Activated T-cell treated with anti-CD3 and anti-CD28 coated beads for 1 hour (primary cell): ENCODE measurements around the gene NLRC5.

Experiments used
- DNase-seq: peaks from one replicate; pipeline ENCODE4 v3.0.0-alpha.2; 2020; ENCODE audit warnings: low read depth

Gene NLRC5

DNA sequence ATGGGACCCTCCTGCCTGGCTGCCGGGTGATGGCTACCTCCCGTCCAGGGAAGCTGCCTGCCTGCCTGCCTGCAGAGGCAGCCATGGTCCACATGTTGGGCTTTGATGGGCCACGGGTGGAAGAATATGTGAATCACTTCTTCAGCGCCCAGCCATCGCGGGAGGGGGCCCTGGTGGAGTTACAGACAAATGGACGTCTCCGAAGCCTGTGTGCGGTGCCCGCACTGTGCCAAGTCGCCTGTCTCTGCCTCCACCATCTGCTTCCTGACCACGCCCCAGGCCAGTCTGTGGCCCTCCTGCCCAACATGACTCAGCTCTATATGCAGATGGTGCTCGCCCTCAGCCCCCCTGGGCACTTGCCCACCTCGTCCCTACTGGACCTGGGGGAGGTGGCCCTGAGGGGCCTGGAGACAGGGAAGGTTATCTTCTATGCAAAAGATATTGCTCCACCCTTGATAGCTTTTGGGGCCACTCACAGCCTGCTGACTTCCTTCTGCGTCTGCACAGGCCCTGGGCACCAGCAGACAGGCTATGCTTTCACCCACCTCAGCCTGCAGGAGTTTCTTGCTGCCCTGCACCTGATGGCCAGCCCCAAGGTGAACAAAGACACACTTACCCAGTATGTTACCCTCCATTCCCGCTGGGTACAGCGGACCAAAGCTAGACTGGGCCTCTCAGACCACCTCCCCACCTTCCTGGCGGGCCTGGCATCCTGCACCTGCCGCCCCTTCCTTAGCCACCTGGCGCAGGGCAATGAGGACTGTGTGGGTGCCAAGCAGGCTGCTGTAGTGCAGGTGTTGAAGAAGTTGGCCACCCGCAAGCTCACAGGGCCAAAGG lies 36.8 kb downstream of the NLRC5 start:
- DNase-seq: no peak

DNA sequence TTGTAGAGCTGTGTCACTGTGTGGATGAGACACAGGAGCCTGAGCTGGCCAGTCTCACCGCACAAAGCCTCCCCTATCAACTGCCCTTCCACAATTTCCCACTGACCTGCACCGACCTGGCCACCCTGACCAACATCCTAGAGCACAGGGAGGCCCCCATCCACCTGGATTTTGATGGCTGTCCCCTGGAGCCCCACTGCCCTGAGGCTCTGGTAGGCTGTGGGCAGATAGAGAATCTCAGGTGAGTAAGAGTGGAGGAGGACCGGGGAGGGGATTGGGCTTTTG lies 37.4 kb downstream of the NLRC5 start:
- DNase-seq: no peak

DNA sequence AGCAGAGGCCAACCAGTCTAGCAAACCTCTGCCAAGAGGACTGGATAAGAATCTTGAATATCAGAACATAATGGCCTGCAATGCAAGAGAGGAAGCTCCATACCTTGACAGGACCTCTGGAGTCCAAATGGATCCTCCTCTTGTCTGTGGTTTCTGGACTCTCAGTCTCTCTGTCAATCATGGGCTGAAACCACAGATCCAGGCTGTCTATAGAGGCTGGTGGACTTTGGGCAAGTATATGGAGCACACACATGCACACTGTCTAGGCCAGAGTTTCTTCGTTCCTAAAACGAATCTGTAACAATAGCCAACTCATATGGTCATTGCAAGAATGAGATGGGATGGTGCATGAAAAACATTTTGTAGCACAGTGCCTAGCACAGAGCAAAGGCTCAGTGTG lies 37.7 kb downstream of the NLRC5 start:
- no peak for DNase-seq

DNA sequence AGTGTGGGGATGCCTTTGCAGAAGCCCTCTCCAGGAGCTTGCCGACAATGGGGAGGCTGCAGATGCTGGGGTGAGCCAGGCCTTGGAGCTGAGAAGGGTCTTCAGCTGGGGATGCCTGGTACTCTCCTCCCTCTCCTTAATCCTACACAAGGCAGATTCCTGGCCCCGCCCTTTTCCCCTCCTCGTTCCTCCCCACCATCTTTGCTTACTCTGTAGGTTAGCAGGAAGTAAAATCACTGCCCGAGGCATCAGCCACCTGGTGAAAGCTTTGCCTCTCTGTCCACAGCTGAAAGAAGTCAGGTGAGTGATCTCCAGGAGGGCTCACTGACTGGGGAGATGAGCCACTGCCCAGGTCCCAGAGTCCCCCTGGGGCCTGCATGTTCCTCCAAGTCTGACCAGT lies 38.7 kb downstream of the NLRC5 start:
- DNase-seq: no peak

DNA sequence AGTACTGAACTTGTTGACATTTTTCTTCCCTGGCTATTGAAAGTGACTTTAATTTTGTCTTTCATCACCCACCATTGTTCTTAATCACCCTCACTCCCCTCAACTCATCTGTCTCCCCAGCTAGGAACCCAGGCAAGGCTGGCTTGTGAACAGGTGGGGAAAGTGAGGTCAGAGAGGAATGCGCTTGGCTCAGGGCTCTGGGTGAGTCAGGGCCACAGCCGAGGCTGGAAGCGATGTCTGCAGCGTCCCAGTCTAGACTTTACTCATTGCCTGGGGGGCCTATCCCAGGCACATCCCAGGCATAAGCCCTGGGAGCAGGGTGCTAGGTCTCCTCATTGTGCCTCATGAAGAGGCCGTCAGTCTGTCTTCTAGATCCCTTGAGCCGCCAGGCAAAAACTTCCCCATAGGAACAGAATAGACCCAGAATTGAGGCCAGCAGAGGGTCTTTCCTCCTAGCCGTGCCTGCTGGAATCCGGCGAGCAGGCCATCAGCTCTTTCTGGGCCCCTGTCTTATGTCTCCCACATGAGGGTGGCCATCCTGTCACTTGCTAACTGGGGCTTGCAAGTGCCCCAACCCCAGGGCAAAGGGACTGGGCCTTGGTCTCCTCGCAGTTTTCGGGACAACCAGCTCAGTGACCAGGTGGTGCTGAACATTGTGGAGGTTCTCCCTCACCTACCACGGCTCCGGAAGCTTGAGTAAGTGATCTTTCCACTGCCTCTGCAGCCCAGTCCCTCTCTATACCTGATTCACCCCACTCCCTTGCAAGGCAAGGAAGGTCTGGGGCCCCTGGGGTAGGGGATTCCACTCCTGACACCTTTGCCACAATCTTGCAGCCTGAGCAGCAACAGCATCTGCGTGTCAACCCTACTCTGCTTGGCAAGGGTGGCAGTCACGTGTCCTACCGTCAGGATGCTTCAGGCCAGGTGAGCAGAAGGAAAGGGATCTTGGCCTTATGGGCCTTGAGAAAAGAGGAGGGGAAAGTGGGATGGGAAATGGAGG lies 40.1 kb downstream of the NLRC5 start:
- DNase-seq: no peak

DNA sequence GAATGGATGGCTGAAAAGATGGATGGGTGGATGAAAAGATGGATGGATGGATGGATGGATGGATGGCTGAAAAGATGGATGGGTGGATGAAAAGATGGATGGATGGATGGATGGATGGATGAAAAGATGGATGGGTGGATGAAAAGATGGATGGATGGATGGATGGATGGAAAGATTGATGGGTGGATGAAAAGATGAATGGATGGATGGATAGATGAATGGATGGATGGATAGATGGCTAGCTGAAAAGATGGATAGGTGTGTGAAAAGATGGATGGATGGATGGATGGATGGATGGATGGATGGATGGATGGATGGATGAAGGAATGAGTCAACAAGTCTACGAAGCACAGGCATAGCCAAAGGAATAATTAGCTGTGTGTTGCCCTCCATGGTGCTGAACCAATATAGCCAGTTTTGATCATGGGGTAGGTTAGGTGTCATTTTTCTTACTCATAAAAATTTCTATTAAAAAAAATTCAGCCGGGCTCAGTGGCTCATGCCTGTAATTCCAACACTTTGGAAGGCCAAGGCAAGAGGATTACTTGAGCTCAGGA lies 41.1 kb downstream of the NLRC5 start:
- DNase-seq: no peak

DNA sequence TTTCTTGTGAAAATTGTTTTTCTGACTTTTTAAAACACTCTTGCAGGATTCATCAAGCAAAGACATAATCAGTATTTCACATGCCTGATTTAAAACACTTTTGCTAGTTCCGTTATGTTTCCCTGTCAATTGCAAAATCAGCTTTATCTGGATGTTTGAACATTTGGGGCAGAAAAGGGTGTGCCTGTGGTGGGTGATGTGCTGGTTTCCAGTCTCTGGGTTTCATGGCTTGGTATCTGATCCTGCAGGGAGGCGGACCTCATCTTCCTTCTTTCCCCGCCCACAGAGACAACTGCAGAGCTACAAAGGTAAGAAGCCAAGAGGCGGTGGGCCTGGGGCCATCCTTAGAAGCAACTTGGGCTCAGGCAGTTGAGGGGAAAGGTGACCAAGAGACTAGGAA lies 41.8 kb downstream of the NLRC5 start:
- no peak for DNase-seq

DNA sequence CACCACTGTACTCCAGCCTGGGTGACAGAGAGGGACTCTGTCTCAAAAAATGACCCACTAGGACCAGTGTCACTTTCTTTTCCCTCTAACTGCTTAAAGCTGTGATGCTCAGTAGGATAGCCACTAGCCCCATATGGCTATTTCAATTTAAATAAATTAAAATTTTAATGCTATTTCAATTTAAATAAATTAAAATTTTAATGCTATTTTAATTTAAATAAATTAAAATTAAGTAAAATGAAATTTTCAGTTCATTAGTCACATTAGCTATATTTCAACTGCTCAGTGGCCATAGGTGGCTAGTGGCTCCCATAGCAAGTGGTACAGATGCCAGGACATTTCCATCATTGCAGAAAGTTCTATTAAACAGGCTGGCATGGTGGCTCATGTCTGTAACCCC lies 43.0 kb downstream of the NLRC5 start:
- DNase-seq: no peak

DNA sequence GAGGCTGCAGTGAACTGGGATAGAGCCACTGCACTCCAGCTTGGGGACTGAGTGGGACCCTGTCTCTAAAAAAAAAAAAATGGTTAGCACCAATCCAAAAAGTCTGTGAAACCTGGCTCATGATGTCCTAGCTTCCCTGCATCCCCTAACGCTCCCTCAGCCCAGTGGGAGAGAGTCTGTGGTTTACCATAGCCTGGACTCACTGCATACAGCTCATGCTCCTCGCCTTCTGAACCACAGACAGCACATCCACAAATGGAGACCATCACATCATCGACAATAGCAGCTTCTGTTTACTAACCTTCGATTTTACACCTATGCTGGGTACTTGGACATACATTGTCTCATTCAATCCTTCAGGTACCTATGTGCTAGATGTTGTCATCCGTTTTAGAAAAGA lies 43.6 kb downstream of the NLRC5 start:
- no peak for DNase-seq

DNA sequence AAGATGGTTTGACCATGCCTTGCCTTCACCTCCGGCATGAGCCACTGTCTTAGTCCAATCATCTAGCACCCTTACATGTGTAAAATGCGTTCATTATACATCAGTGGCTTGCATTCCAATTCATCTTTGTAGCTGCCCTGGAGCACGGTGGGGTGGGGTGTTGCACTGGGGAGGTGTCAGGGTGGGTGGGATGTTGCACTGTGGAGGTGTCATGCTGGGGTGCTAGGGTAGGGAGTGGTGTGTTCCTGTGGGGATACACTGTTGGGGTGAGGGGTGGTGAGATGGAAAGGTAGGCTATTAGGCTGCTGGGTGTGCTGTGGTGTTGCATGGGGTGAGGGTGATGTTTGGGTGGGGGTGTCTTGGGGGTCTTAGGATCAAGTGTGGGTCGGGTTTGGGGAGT lies 47.0 kb downstream of the NLRC5 start:
- DNase-seq: no peak

DNA sequence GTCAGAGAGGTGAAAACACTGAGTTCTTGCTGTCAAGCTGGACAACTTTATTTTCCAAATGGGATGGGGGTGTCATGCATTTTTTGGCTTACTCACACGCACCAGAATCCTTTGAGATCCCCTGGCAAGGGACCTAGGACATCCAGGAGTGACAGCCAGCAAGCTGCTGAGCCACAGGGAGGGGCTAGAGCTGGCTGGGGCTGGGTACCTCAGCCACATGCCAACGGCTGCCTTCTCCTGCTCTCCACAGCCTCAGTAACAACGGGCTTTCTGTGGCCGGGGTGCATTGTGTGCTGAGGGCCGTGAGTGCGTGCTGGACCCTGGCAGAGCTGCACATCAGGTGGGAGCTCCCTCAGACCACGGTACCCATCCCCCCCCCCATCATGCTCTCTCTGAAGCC lies 47.6 kb downstream of the NLRC5 start:
- no peak for DNase-seq

DNA sequence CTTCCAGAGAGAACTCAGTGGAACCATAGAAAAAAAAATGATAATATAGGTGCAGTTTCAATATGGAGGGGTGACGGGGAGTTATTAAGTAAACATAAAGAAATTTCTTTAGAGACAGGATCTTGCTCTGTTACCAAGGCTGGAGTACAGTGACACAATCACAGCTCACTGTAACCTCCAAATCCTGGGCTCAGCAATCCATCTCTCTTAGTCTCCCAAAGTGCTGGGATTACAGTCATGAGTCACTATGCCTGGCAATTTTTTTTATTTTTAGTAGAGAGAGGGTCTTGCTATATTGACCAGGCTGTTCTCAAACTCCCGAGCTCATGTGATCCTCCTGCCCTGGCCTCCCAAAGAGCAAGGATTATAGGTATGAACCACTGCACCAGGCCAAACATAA lies 48.8 kb downstream of the NLRC5 start:
- DNase-seq: no peak

DNA sequence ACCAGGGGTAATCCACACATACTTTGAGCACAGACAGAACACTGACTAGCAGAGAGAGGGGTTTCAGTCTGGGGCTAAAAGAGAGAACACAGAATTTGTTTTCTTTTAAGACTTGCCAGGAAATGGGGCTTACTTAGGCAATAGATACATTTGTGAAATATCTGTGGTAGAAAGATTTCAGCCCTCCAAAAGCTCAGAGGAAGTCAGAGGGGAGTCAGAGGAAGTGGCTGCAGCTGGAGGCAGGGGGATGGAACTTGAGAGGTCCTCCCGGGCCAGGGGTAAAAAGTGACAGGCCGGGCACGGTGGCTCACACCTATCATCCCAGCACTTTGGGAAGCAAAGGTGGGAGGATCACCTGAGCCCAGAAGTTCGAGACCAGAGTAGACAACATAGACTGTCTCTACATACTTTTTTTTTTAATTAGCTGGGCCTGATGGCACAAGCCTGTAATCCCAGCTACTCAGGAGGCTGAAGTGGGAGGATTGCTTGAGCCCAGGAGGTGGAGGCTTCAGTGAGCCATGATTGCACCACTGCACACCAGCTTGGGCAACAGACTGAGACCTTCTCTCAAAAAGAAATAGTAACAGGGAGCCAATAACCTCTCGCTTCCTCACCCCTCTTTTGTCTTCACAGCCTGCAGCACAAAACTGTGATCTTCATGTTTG lies 49.9 kb downstream of the NLRC5 start:
- no peak for DNase-seq

DNA sequence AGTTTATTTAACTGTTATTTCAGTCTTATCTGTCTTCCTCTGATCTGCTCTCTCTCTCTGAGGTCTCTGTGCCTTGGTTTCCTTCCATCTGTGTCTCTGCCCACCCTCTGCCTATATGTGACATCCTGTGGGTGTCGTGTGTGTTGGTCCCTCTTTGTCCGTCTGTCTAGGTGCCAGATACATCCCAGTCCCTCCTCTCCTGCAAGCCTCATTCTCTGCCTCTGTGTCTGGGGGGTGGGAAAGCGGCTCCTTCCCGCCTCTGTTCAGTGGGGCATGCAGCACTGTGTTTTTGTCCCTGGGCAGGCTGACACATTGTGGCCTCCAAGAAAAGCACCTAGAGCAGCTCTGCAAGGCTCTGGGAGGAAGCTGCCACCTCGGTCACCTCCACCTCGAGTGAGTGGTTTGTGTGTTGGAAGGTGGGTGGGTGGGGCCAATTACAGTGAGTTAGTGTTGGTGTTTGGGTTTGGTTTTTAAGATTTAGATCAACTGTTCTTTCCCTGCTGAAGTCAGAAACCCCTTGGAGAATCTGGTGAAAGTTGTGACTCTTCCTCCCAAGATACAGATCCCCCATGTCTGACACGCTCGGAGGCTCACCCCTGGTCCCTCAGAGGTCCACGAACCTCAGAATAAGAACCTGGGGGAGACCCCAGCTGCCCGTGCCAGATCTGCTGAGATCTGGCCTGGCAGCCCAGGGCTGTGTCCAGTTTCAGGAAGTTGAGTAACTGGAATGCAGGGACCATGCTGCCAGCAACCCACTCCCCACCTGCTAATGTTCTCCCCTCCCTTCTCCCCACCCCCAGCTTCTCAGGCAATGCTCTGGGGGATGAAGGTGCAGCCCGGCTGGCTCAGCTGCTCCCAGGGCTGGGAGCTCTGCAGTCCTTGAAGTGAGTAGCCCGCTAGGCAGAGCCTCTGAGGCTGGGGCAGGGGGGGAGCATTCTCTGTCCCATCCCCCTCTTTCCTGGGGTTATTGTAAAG lies 52.1 kb downstream of the NLRC5 start:
- DNase-seq: peak; percentile 75

DNA sequence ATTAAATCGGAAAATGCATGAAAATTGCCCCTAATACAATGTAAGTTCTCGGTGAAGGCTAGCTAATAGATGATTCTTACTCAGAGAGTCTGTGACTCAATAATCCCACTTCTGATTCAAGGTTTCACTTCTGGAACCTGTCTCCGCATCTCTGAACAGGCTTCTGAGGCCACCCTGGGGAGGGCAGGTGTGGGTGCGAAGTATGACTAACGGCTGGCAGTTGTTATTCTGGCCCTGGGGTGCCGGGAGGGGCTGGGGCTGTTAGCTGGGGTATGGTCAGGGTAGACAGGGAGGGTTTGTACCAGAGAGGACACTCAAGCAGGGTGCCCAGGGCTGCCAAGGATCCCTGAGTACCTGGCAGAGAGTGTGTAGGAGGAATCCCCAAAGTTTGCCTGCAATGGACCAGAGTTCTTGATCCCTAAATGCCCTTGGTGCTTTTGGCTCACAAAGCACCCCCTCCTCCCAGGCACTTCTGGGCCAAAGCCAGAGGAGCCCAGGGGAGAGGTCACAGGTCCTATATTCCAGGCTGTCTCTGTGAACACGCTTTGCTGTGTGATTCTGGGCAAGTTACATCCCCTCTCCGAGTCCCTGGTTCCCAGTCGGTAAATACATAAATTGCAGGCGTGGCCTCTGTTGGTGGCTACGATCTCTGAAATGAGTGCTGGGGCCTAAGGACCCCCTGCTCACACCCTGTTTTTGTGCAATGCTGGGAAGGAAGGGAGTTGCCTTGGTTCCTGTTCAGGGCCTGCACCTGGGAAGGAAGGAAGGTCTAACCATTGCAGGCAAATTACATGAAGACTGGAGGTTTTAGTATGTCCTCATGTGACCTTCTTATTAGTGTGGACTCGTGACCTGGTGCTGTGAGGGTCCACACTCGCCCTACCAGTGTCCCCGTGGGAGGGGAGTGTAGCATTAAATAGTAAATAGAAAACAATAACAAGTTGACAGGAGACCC lies 53.1 kb downstream of the NLRC5 start:
- peak; percentile 61 for DNase-seq

DNA sequence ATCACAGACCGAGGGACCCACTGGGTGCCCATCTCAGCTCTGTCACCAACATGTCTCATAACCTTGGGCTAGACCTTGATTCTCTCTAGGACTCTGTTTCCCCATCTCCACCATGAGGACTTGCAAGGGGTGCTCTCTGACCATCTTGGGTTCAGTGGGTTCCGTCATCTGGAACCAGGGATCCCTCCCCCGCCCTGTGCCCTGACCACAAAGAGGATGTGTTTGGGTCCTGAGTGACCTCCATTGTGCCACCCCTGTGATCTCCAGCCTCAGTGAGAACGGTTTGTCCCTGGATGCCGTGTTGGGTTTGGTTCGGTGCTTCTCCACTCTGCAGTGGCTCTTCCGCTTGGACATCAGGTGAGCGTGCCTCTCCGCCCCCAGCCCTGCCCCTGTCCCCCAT lies 53.9 kb downstream of the NLRC5 start:
- DNase-seq: no peak

DNA sequence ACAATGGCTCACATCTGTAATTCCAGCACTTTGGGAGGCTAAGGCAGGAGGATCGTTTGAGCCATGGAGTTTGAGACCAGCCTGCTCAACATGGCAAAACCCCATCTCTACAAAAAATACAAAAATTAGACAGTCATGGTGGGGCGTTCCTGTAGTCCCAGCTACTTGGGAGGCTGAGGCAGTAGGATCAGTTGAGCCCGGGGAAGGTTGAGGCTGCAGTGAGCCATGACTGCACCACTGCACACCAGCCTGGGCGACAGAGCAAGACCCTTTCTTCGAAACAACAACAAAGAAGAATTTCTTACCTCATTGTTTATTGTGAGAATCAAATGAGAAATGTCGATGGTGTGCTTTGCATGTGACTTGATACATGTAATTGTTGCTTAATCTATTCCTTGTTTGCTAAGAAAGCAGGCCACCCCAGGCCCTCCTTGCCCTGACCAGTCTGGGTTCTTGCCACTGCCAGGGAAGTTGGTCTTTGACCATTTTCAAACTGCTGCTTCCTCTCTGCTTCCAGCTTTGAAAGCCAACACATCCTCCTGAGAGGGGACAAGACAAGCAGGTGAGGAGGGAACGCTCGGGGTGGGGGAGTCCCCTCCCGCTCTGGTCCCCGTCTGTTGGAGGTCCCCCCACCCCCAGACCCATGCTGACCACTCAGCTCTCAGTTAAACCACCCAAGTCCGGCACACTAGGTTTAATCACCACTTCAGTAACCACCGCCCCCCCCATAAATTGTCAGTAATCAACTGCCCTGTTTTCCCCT lies 55.8 kb downstream of the NLRC5 start:
- DNase-seq: no peak

DNA sequence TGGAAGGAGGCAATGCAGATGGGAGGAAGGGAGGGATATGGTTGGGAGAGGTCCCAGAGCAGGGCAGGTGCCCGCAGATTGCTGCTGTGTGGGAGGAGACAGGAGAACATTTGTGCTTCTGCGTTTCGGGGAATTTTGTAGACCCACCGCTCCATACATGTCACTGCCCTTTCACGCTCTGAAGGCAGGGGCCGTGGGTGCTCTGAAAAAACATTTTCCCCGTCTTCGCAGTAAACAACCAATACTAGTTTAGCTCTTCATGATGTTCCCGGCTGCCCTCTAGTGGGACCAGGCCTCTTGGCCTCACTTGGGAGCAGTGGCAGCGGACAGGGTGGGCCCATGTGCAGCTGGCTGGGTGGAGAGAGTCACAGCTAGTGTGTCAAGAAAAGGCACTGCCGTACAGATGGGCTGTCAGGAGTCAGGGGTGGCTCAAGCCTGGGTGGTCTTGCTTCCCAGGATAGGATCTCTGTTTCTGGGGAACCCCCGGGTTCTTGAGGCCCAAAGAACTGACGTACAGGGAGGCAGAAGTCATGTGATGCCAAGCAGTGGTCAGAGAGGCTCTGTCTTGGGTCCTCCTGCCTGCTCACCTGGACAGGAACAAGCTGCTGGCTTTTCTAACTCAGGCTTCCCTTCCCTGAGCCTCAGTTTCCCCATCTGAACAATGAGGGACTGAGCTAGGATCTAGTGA lies 56.5 kb downstream of the NLRC5 start:
- DNase-seq: no peak

DNA sequence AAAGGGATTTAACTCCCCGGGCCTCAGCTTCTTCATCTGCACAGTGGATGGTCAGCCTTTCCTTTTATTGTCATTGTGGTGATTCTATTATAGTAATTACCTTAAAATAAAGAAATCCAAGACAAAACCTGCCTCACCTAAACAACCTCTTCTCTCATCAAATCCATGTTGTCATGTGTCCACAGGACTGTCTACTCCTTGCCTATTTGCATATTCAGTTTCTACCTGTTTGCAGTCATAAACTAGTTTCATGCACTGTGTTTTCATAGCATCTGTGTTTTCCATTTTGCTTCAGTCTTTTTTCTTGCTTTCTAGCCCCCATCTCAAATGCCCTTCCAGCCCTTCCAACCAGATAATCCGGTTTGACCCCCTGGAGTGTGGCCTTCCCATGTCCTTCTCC lies 58.7 kb downstream of the NLRC5 start:
- no peak for DNase-seq
